ENCODE measurements around the gene KMT2D.

The KMT2D gene

GRCh38 chr12:49100380-49100779 lies 39.8 kb upstream of the KMT2D start:
- H3K4me3 ChIP-seq (replicated peaks in 1 of 2; ENCODE audit: low read depth in 2 of 2, low read length in 2 of 2), result no peak overlapping the region
- DNase-seq (ENCODE audit: low read depth in 2 of 2), result no peak
- TF ChIP-seq CTCF (IDR thresholded peaks at IDR 0.05; ENCODE audit: low read depth, low read length), result no peak

- TF ChIP-seq CTCF (IDR thresholded peaks at IDR 0.05; ENCODE audit: low read depth, low read length), result no peak
- DNase-seq (ENCODE audit: low read depth in 2 of 2), result no peak
- no peak overlapping the region for H3K4me3 ChIP-seq (replicated peaks in 1 of 2; ENCODE audit: low read depth in 2 of 2, low read length in 2 of 2)
Observed at GRCh38 chr12:49098703-49099102, 38.1 kb upstream of the KMT2D start.

GRCh38 chr12:49098035-49098451 lies 37.4 kb upstream of the KMT2D start:
- peak; percentile 58 to 63 for DNase-seq (ENCODE audit: low read depth in 2 of 2)
- TF ChIP-seq CTCF (IDR thresholded peaks at IDR 0.05; ENCODE audit: low read depth, low read length), result peak; percentile 92
- no peak overlapping the region for H3K4me3 ChIP-seq (replicated peaks in 1 of 2; ENCODE audit: low read depth in 2 of 2, low read length in 2 of 2)

- H3K4me3 ChIP-seq (replicated peaks in 1 of 2; ENCODE audit: low read depth in 2 of 2, low read length in 2 of 2), result no peak overlapping the region
- no peak for DNase-seq (ENCODE audit: low read depth in 2 of 2)
- TF ChIP-seq CTCF (IDR thresholded peaks at IDR 0.05; ENCODE audit: low read depth, low read length), result no peak
Observed at GRCh38 chr12:49097381-49097780, 36.8 kb upstream of the KMT2D start.

- TF ChIP-seq CTCF (IDR thresholded peaks at IDR 0.05; ENCODE audit: low read depth, low read length), result no peak
- H3K4me3 ChIP-seq (replicated peaks in 1 of 2; ENCODE audit: low read depth in 2 of 2, low read length in 2 of 2), result no peak overlapping the region
- DNase-seq (ENCODE audit: low read depth in 2 of 2), result peak in 1 of 2 donors; percentile 9
Observed at GRCh38 chr12:49094975-49095365, 34.4 kb upstream of the KMT2D start.

- TF ChIP-seq CTCF (IDR thresholded peaks at IDR 0.05; ENCODE audit: low read depth, low read length), result no peak
- peak within 1 kb of the TSS in 1 of 2 donors; percentile 0 for H3K4me3 ChIP-seq (replicated peaks in 1 of 2; ENCODE audit: low read depth in 2 of 2, low read length in 2 of 2)
- DNase-seq (ENCODE audit: low read depth in 2 of 2), result peak in 1 of 2 donors; percentile 25
Observed at GRCh38 chr12:49094160-49094974, 33.8 kb upstream of the KMT2D start, which contains the start of gene DHH. TSS of gene DHH (minus strand) at chr12:49094801. CDS start at chr12:49094512, 289 bp downstream.
